IMR-90 (cell line): Measurements from ENCODE around the gene METRNL. TPM values are rescaled to one million over a fixed set of nuclear protein-coding genes. Genes with fewer than 3 reads are reported as not detected.

ENCODE experiments used
- ATAC-seq: fragments of 200-7000 bp; cut with Tn5 transposase; 2 replicates; pipeline ENCODE4 v1.9.1; 2020; ENCODE audit warnings: low read depth, mild to moderate bottlenecking, moderate library complexity
- BruUV-seq: library from RNA; stranded (reverse); fragments of 400-500 nt; replicated peaks from 2 replicates; lab custom pipeline; 2021; lab: Mats Ljungman, UMichigan
- CTCF ChIA-PET: fragments of 300-600 bp; formaldehyde crosslinking; extraction: SDS; loops from one replicate; lab custom pipeline; 2021; ENCODE audit warnings: antibody characterized with exemption; lab: Yijun Ruan, JAX
- POLR2A ChIA-PET: fragments of 300-600 bp; sonication (Branson Sonifier 250); formaldehyde crosslinking; loops from one replicate; lab custom pipeline; 2022; ENCODE audit warnings: antibody characterized with exemption; ENCODE audit not compliant: unreplicated experiment; lab: Charles Lee
- DNase-seq: peaks from one replicate; pipeline ENCODE4 v3.0.0; 2013
- H2AFZ ChIP-seq: replicated peaks from 2 replicates; pipeline ENCODE3; 2013; ENCODE audit warnings: low read length, mild to moderate bottlenecking; ENCODE audit not compliant: poor library complexity
- H2AK5ac ChIP-seq: 2 replicates; pipeline ENCODE4 v1.6.1; 2013; ENCODE audit warnings: low read depth, low read length, inconsistent platforms
- H2AK9ac ChIP-seq: replicated peaks from 2 replicates; pipeline ENCODE3; 2013; ENCODE audit warnings: mild to moderate bottlenecking, low read depth, low read length, moderate library complexity; ENCODE audit not compliant: poor library complexity
- H2BK120ac ChIP-seq: 2 replicates; pipeline ENCODE4 v1.6.1; 2013; ENCODE audit warnings: low read depth, low read length, inconsistent platforms
- H2BK15ac ChIP-seq: 3 replicates; pipeline ENCODE4 v1.6.1; 2013; ENCODE audit warnings: low read depth, low read length, inconsistent platforms
- H2BK20ac ChIP-seq: 2 replicates; pipeline ENCODE4 v1.6.1; 2013; ENCODE audit warnings: low read depth, mild to moderate bottlenecking, inconsistent platforms, low read length, moderate library complexity
- H2BK5ac ChIP-seq: 2 replicates; pipeline ENCODE4 v1.6.1; 2013; ENCODE audit warnings: mild to moderate bottlenecking, low read depth, low read length, inconsistent platforms; ENCODE audit not compliant: poor library complexity, severe bottlenecking
- H3K14ac ChIP-seq: replicated peaks from 2 replicates; pipeline ENCODE4 v1.6.1; 2013; ENCODE audit warnings: low read depth, low read length, inconsistent platforms
- H3K18ac ChIP-seq: 2 replicates; pipeline ENCODE4 v1.6.1; 2013; ENCODE audit warnings: low read depth, low read length, control low read depth
- H3K23ac ChIP-seq: 2 replicates; pipeline ENCODE4 v1.6.1; 2013; ENCODE audit warnings: low read depth, low read length, inconsistent platforms
- H3K27ac ChIP-seq: 2 replicates; pipeline ENCODE4 v1.5.1; 2013; ENCODE audit warnings: mild to moderate bottlenecking, control low read depth, low read length; ENCODE audit not compliant: insufficient read depth
- H3K27me3 ChIP-seq: 2 replicates; pipeline ENCODE4 v1.6.1; 2013; ENCODE audit warnings: low read length; ENCODE audit not compliant: control insufficient read depth, insufficient read depth
- H3K36me3 ChIP-seq: 2 replicates; pipeline ENCODE4 v1.6.1; 2013; ENCODE audit warnings: low read length, mixed read lengths; ENCODE audit not compliant: control insufficient read depth, insufficient read depth
- H3K4ac ChIP-seq: 2 replicates; pipeline ENCODE4 v1.6.1; 2013; ENCODE audit warnings: low read depth, low read length, inconsistent platforms
- H3K4me1 ChIP-seq: 2 replicates; pipeline ENCODE4 v1.6.1; 2013; ENCODE audit warnings: low read length, mixed read lengths; ENCODE audit not compliant: control insufficient read depth, insufficient read depth
- H3K4me2 ChIP-seq: 2 replicates; pipeline ENCODE4 v1.6.1; 2013; ENCODE audit warnings: low read depth, mild to moderate bottlenecking, control low read depth, low read length, moderate library complexity
- H3K4me3 ChIP-seq: 2 replicates; pipeline ENCODE4 v1.5.1; 2013; ENCODE audit warnings: low read depth, mild to moderate bottlenecking, control low read depth, low read length, moderate library complexity; ENCODE audit not compliant: insufficient read depth
- H3K56ac ChIP-seq: 2 replicates; pipeline ENCODE4 v1.6.1; 2013; ENCODE audit warnings: low read length, inconsistent platforms; ENCODE audit not compliant: insufficient read depth; ENCODE audit errors: extremely low read depth
- H3K79me1 ChIP-seq, 2 experiments: 2 replicates each; pipeline ENCODE4 v1.6.1; 2013; ENCODE audit warnings: low read length in 2 of 2, inconsistent platforms in 1 of 2, low read depth in 1 of 2
- H3K9ac ChIP-seq: 2 replicates; pipeline ENCODE4 v1.6.1; 2013; ENCODE audit warnings: low read depth, low read length, control low read depth
- H3K9me1 ChIP-seq: 2 replicates; pipeline ENCODE4 v1.6.1; 2013; ENCODE audit warnings: low read length, inconsistent platforms; ENCODE audit not compliant: insufficient read depth
- H3K9me3 ChIP-seq: 2 replicates; pipeline ENCODE4 v1.6.1; 2013; ENCODE audit warnings: low read length; ENCODE audit not compliant: control insufficient read depth, insufficient read depth
- H4K20me1 ChIP-seq: 2 replicates; pipeline ENCODE4 v1.6.1; 2013; ENCODE audit warnings: low read length, inconsistent platforms; ENCODE audit not compliant: insufficient read depth
- H4K5ac ChIP-seq: 2 replicates; pipeline ENCODE4 v1.6.1; 2013; ENCODE audit warnings: mild to moderate bottlenecking, low read depth, low read length, control low read depth
- H4K8ac ChIP-seq, 2 experiments: 2 replicates each; pipeline ENCODE4 v1.6.1; 2013; ENCODE audit warnings: low read depth in 2 of 2, low read length in 2 of 2, control low read depth in 1 of 2, inconsistent platforms in 1 of 2
- H4K91ac ChIP-seq: 2 replicates; pipeline ENCODE4 v1.6.1; 2013; ENCODE audit warnings: low read depth, low read length, inconsistent platforms; ENCODE audit not compliant: insufficient read depth
- BHLHE40 ChIP-seq: fragments of 150-350 bp; IDR thresholded peaks from 2 replicates; pipeline ENCODE4 v1.6.1; 2016; ENCODE audit warnings: mild to moderate bottlenecking, low read depth, low read length
- ELK1 ChIP-seq: fragments of 150-350 bp; IDR thresholded peaks from 2 replicates; pipeline ENCODE4 v1.6.1; 2016; ENCODE audit warnings: low read depth, mild to moderate bottlenecking, low read length, moderate library complexity, borderline replicate concordance
- FOS ChIP-seq: fragments of 150-350 bp; IDR thresholded peaks from 2 replicates; pipeline ENCODE4 v1.6.1; 2016; ENCODE audit warnings: low read depth, low read length
- POLR2A ChIP-seq: IDR thresholded peaks from 2 replicates; pipeline ENCODE4 v1.6.1; 2012; ENCODE audit warnings: mild to moderate bottlenecking, low read depth, low read length
- RCOR1 ChIP-seq: IDR thresholded peaks from 2 replicates; pipeline ENCODE4 v1.6.1; 2012; ENCODE audit warnings: mild to moderate bottlenecking, low read length, improper control_type of control experiment; ENCODE audit not compliant: insufficient replicate concordance
- SMC3 ChIP-seq: fragments of 150-350 bp; IDR thresholded peaks from 2 replicates; pipeline ENCODE4 v1.6.1; 2016; ENCODE audit warnings: low read depth, mild to moderate bottlenecking, antibody characterized with exemption, low read length, moderate library complexity
- USF2 ChIP-seq: fragments of 150-350 bp; IDR thresholded peaks from 2 replicates; pipeline ENCODE4 v1.6.1; 2017; ENCODE audit warnings: mild to moderate bottlenecking, antibody characterized with exemption, low read length, low read depth
- WGBS, 2 experiments: methylation state at CpG; one replicate each; pipeline versions ENCODE4 v1.1.5 to v1.1.7; 2013; ENCODE audit warnings: missing lambda C conversion rate in 2 of 2; ENCODE audit not compliant: insufficient read length in 1 of 2; ENCODE audit errors: extremely low coverage in 2 of 2; 5-methylcytosine and 5-hydroxymethylcytosine counted together
- dilution Hi-C: fragments of 300-500 bp; cut with HindIII; formaldehyde crosslinking; loops from one replicate; pipeline ENCODE4 v1.14.3; 2018; ENCODE audit warnings: low sequenced_read_pairs; ENCODE audit not compliant: unreplicated experiment
- in situ Hi-C: fragments of 300-500 bp; cut with MboI; formaldehyde crosslinking; loops from 3 replicates; pipeline ENCODE4 v1.14.3; 2019; ENCODE audit warnings: low sequenced_read_pairs, inconsistent platforms, mixed read lengths
- intact Hi-C: fragments of 100-400 bp; cut with micrococcal nuclease; formaldehyde crosslinking; loops from 2 replicates; pipeline ENCODE4 v1.10.0; 2022
- polyA plus RNA-seq, 3 experiments: library from polyadenylated mRNA; depleted of rRNA; stranded (reverse); fragments of >200 nt; gene quantifications; 2 replicates each; pipeline ENCODE4 v1.2.3, GENCODE V29; 2012; ENCODE audit warnings: low replicate concordance in 1 of 3
- total RNA-seq: library from RNA; depleted of rRNA; stranded (reverse); fragments of >200 nt; gene quantifications from 2 replicates; pipeline ENCODE4 v1.2.3, GENCODE V29; 2012

METRNL gene
- total and polyA plus RNA-seq, 2 of the 4 experiments (the other 2 are of a cell fraction), result 17.9 to 48.2 TPM

- Histone ChIP-seq H2AK9ac (no peak overlapping the region), H3K4me1 (peaks cover 27% of the 10 kb centered on the region), H2AK5ac (no peak overlapping the region; the same call in 1 of the 2 replicates), H2AFZ (no peak overlapping the region), H3K9me3 (peaks cover 4% of the 10 kb centered on the region; the same call in 1 of the 2 replicates), H2BK120ac (0 out of 2 replicates have a peak overlapping the region, but pooled peaks have one; percentile 6), H4K20me1 (no peaks in the 10 kb centered on the region), H2BK15ac (no peak overlapping the region), H4K8ac (no peak overlapping the region), H3K18ac (no peak overlapping the region), H3K56ac (no peak overlapping the region), H2BK20ac (no peak overlapping the region), H3K23ac (no peak overlapping the region), H3K14ac (no peak overlapping the region), H3K9ac (no peak overlapping the region), H2BK5ac (no peak overlapping the region), H3K36me3 (no peaks in the 10 kb centered on the region), H4K91ac (no peak overlapping the region), H3K4ac (no peak overlapping the region; the same call in 1 of the 2 replicates), H3K9me1 (peaks cover 13% of the 10 kb centered on the region), H3K27ac (no peak overlapping the region), H3K4me3 (no peak overlapping the region), H4K5ac (no peak overlapping the region), H3K79me1 (no peaks in the 10 kb centered on the region), H3K4me2 (no peak overlapping the region), H3K27me3 (no peaks in the 10 kb centered on the region)
- CTCF ChIA-PET, result no interaction called here
- intact Hi-C loops (loop anchor here (2.0 kb wide), 1 partner anchor 145 kb away; no protein-coding TSS in a partner anchor), in situ Hi-C loops (no loop called here), dilution Hi-C loops (no loop called here)
- ATAC-seq (no peak), DNase-seq (no peak)
- TF ChIP-seq FOS, result no peak
- TF ChIP-seq RCOR1, result no peak
- no peak for TF ChIP-seq USF2
- TF ChIP-seq ELK1, result no peak
- no peak for TF ChIP-seq SMC3
- TF ChIP-seq BHLHE40, result no peak
- TF ChIP-seq POLR2A, result no peak
- no TSS peak for BruUV-seq
- 67% methylated on average over 6 of the region's 14 CpGs; no CpG with 5 or more reads in 1 of the 2 experiments for WGBS, 2 experiments
- POLR2A ChIA-PET, result no interaction called here
Measured at GRCh38 chr17:83107656-83108048, 28.2 kb downstream of the METRNL start.
